Ishikawa (cell line): ENCODE data around the gene PRR20E.

Experiments
- CEBPB ChIP-seq: IDR thresholded peaks from 2 replicates; pipeline ENCODE4 v1.6.1; 2012
- EGR1 ChIP-seq: IDR thresholded peaks from 2 replicates; pipeline ENCODE4 v1.6.1; 2012
- FOXM1 ChIP-seq: IDR thresholded peaks from 2 replicates; pipeline ENCODE4 v1.6.1; 2012; ENCODE audit warnings: low read depth, borderline replicate concordance
- NFIC ChIP-seq: IDR thresholded peaks from 2 replicates; pipeline ENCODE4 v1.6.1; 2012
- TEAD4 ChIP-seq: IDR thresholded peaks from 2 replicates; pipeline ENCODE4 v1.6.1; 2012
- TF ChIP-seq, protein P1 (sequence below): IDR thresholded peaks from 2 replicates; pipeline ENCODE4 v1.6.1; 2012
- TF ChIP-seq, protein P2 (sequence below): IDR thresholded peaks from 2 replicates; pipeline ENCODE4 v1.6.1; 2012

DNA sequence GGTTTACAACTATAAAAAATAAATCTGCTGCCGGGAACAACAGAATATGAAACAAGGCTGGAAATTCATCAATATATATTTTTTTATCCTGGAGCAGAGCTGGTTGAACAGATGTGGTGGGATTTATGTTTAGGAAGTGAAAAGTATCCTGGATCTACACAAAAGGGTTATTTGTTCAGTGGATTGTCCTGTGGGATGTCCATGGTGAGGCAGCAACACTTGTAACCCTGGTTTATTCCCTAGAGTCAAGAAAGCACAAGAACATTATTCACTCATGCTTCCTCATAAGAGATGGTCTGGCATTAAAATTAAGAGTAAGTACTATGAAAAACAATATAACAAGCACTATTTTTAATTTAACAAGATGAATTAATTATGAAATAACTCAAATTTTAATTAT, 46.0 kb downstream of the PRR20E start:
- TF ChIP-seq CEBPB (no peak), EGR1 (no peak), NFIC (no peak), TEAD4 (no peak), FOXM1 (no peak)
- TF ChIP-seq, protein P1, sequence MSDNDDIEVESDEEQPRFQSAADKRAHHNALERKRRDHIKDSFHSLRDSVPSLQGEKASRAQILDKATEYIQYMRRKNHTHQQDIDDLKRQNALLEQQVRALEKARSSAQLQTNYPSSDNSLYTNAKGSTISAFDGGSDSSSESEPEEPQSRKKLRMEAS = no peak
- TF ChIP-seq, protein P2, sequence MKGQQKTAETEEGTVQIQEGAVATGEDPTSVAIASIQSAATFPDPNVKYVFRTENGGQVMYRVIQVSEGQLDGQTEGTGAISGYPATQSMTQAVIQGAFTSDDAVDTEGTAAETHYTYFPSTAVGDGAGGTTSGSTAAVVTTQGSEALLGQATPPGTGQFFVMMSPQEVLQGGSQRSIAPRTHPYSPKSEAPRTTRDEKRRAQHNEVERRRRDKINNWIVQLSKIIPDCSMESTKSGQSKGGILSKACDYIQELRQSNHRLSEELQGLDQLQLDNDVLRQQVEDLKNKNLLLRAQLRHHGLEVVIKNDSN = no peak
